ENCODE data around the gene ZNF366. TPM values are rescaled to one million over a fixed set of nuclear protein-coding genes. Genes with fewer than 3 reads are reported as not detected.

Gene ZNF366
- total and polyA plus RNA-seq, 2 of the 13 experiments (the other 11 are each of a cell fraction or from before 2014, with no cell fraction given): not detected

- in situ Hi-C loops (cut with HindIII; ENCODE audit: extremely low pct_ligation_motif_present, low pct_unique_long_range_greater_than_20kb): no loop called here
- WGBS (ENCODE audit: low lambda C conversion rate): 0% methylated on average over 1 of the region's 1 CpG
- no TSS peak for BruUV-seq (replicated peaks)
- TF ChIP-seq ZBED4 (CRISPR knock-in tag; IDR thresholded peaks at IDR 0.05; ENCODE audit: borderline replicate concordance) (no peak), BCL6 (CRISPR knock-in tag; IDR thresholded peaks at IDR 0.05) (no peak), ARID4A (CRISPR knock-in tag; IDR thresholded peaks at IDR 0.05; ENCODE audit: borderline replicate concordance) (no peak), ZNF761 (CRISPR knock-in tag; conservative IDR thresholded peaks at IDR 0.05) (no peak), PRDM10 (CRISPR knock-in tag; IDR thresholded peaks at IDR 0.05; ENCODE audit: low read depth) (no peak), ZBTB25 (CRISPR knock-in tag; IDR thresholded peaks at IDR 0.05) (no peak), PLSCR1 (CRISPR knock-in tag; IDR thresholded peaks at IDR 0.05; ENCODE audit: borderline replicate concordance) (no peak), HNRNPLL (IDR thresholded peaks at IDR 0.05; ENCODE audit: low read depth, low read length, poor library complexity, severe bottlenecking) (no peak)
Observed at GRCh38 chr5:72474046-72474500, 33.1 kb downstream of the ZNF366 start.

More at GRCh38 chr5:72474046-72474500, 33.1 kb downstream of the ZNF366 start:
- ATAC-seq: no peak
- Histone ChIP-seq H2AFZ (ENCODE audit: low read length) (no peak overlapping the region), H3K9me3 (ENCODE audit: low read length) (no peaks in the 10 kb centered on the region), H3K4me2 (ENCODE audit: low read depth, low read length) (no peak overlapping the region), H3K4me3 (replicated peaks in 1 of 3; ENCODE audit: insufficient read depth in 1 of 3, low read depth in 2 of 3, low read length in 3 of 3) (no peak overlapping the region), H3K4me1 (ENCODE audit: insufficient read depth, low read length) (no peaks in the 10 kb centered on the region), H3K36me3 (replicated peaks in 1 of 2; ENCODE audit: control insufficient read depth in 1 of 2, insufficient read depth in 2 of 2, low read length in 2 of 2) (no peaks in the 10 kb centered on the region), H3K9ac (ENCODE audit: insufficient read depth, low read depth, low read length) (no peak overlapping the region), H3K27ac (ENCODE audit: extremely low read length, insufficient read depth, low read length) (no peak overlapping the region), H3K79me2 (ENCODE audit: insufficient read depth, low read length) (no peaks in the 10 kb centered on the region), H4K20me1 (ENCODE audit: insufficient read depth, low read length) (no peaks in the 10 kb centered on the region), H3K27me3 (ENCODE audit: control insufficient read depth in 1 of 2, insufficient read depth in 2 of 2, low read length in 2 of 2) (peaks cover 0 to 9% of the 10 kb centered on the region in 2 experiments; a peak in 1 of 5 replicates)
- FAIRE-seq: no peak
- ChIA-PET CTCF (ENCODE audit: low intra/inter-chr PET ratio, low total read pairs) (no interaction called here), POLR2A (no interaction called here)
- intact Hi-C loops (cut with micrococcal nuclease; ENCODE audit: unreplicated experiment): no loop called here
- no peak for DNase-seq (ENCODE audit: low spot score)

Measured in HepG2 (cell line).